Testis (tissue), 2 donors: ENCODE measurements around the gene NARF.
"Not testable (repeated sequence)": the region's sequence is repeated elsewhere in the genome, so short reads cannot be mapped to it uniquely, and the experiment has no call there.

Experiments used
- POLR2A ChIP-seq: fragments of 450-650 bp; IDR thresholded peaks from one replicate; pipeline ENCODE4 v1.6.1; 2017; ENCODE audit warnings: antibody characterized with exemption, mild to moderate bottlenecking, moderate library complexity
- TF ChIP-seq, protein P1 (sequence below), 3 experiments: fragments of 450-650 bp in 2 of 3; fragments of 200-600 bp in 1 of 3; sonication (generic) in 1 of 3; IDR thresholded peaks; one replicate each; pipeline ENCODE4 v1.5.1; 2016 to 2019; ENCODE audit warnings: antibody characterized with exemption in 3 of 3, mild to moderate bottlenecking in 2 of 3, moderate library complexity in 1 of 3

DNA sequence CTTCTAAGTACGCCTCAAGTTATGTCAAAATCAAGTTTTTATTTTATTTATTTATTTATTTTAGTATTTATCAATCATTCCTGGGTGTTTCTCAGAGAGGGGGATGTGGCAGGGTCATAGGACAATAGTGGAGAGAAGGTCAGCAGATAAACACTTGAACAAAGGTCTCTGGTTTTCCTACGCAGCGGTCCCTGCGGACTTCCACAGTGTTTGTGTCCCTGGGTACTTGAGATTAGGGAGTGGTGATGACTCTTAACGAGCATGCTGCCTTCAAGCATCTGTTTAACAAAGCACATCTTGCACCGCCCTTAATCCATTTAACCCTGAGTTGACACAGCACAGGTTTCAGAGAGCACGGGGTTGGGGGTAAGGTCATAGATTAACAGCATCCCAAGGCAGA is 5.4 kb upstream of the NARF start:
- TF ChIP-seq, protein P1, sequence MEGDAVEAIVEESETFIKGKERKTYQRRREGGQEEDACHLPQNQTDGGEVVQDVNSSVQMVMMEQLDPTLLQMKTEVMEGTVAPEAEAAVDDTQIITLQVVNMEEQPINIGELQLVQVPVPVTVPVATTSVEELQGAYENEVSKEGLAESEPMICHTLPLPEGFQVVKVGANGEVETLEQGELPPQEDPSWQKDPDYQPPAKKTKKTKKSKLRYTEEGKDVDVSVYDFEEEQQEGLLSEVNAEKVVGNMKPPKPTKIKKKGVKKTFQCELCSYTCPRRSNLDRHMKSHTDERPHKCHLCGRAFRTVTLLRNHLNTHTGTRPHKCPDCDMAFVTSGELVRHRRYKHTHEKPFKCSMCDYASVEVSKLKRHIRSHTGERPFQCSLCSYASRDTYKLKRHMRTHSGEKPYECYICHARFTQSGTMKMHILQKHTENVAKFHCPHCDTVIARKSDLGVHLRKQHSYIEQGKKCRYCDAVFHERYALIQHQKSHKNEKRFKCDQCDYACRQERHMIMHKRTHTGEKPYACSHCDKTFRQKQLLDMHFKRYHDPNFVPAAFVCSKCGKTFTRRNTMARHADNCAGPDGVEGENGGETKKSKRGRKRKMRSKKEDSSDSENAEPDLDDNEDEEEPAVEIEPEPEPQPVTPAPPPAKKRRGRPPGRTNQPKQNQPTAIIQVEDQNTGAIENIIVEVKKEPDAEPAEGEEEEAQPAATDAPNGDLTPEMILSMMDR (IDR thresholded peaks at IDR 0.05): not testable (repeated sequence)
- not testable (repeated sequence) for TF ChIP-seq POLR2A
